ENCODE data around the gene OLIG1.

OLIG1 gene

DNA sequence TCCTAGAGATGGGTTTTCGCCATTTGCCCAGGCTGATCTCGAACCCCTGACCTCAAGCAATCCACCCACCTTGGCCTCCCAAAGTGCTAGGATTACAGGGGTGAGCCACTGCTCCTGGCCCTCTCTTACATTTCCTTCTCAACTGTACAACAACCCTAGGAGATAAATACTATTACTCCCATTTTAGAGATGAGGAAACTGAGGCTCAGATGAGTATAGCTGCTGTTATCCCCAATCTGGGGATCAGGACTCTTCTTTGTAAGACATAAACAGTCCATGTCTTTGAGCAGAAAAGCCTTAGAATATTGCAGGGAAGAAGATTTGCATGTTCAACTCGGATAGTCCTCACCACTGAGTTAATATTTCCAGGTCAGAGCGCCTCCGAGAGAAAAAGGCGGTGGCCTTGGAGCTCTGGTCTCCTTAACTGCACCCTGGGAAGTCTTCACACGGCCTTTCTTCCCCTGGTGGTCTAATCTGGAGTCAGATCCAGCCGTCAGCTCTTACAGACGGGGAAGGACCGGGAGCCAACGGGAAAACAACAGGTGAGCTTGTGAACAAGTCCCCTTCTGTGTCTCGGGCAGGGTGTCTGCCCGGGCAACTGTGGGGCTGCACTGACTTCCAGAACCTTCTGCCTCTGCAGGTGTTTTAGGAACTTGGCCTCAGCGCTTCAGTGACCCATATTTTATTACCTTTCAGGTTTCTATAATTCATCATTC is 5.9 kb upstream of the OLIG1 start:
- FAIRE-seq: no peak

DNA sequence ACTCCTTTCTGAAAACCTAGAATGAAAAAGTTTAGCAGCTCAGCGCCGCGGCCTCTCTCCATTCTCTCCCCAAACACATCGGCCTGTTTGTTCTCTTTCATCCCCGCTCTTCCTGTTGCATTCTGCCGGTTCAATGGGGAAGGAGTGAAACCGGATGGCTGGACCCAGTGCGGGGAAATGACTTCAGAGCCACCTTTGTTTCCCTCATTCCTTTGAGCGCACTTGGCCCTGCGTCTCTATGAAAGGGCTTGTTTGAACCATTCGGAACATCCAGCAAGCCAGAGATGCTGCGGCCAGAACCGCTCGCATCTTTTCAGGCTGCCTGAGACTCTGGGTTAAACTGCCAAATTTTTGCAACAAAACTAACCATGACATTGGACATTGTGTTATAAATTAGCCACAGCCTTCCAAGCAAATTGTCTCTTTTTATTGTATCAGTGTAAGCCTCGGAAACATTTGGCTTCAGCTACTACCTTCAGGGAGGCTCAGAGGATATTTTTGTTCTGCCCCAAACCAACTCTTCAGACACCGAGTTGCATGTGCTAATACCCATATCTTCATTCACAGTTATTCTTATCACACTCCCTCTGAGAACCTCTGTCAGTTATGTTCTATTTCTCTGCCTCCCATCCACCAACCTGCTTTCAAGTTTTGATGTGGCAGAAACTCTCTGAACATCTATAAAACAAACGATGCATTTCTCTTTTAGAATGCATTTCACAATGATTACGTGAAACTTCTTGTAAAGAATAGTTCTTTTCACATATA is 5.1 kb upstream of the OLIG1 start:
- FAIRE-seq: no peak

DNA sequence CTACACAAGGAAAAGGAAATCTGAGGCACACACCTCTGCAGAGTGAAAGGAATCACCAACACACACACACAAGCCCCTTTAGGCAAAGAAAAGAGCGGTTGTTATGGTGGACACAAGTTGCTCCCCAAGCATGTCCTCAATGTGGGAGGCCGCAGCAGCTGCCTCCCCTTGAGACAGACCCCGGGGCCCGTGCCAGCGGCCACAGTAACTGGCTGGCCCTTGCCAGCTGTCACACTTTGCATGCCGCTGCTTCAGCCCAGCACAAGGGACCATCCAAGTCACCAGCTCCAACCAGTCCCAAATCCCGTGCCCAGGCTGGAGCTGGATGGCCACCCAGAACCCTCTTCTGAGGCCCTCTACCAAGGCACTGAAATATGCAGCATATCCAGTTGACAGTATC is 2.9 kb upstream of the OLIG1 start:
- no peak for FAIRE-seq

DNA sequence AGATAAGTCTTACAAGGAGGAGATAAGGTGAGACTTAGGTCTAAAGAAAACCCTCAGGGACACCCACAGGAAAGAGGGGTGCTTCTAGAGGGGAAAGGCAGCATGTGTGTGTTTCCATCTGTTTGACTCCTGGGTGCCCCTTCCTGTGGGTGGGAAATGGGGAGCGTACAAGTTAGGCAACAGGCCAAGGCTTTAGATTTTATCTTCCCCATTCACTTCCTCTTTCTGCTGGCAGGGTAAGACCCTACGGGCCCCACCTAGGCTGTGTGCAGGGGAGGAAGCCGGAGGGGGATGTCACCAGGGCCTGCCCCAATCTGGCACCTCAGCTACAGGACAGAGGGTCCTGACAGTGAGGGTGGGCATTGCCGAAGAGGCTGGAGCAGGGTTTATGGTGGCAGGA is 2.5 kb upstream of the OLIG1 start:
- no peak for FAIRE-seq

DNA sequence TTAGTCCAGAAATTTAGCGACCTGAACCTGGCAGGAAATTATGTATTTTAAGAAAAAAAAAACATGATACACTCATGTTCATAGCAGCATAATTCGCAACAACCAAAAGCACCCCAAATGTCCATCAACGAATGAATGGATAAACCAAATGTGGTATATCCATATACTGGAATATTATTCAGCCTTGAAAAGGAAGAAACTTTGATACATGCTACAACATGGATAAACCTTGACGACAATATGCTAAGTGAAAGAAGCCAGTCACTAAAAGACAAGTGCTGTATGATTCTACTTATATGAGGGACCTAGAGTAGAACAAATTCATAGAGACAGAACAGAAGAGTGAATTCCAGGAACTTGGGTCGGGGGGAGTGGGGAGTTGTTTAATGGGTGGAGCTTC is 698 bp upstream of the OLIG1 start:
- FAIRE-seq: no peak

DNA sequence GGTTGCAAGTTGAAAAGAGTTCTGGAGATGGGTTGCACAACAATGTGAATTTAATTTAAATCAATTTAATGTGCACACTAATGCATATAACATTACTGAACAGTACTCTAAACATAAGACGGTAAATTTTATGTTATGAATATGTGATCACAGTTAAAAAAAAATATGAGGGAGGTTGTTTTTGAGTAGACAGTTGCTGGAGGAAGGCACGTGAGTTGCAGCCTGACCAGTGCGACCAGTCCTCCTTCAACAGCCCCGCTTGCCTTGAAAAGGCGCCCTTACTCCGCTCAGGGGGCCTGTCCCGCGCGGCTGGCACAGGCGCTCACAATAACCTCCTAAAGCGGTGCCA is 322 bp upstream of the OLIG1 start:
- no peak for FAIRE-seq

DNA sequence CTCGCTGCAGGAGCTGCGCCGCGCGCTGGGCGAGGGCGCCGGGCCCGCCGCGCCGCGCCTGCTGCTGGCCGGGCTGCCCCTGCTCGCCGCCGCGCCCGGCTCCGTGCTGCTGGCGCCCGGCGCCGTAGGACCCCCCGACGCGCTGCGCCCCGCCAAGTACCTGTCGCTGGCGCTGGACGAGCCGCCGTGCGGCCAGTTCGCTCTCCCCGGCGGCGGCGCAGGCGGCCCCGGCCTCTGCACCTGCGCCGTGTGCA is 730 bp downstream of the OLIG1 start:
- FAIRE-seq: no peak

DNA sequence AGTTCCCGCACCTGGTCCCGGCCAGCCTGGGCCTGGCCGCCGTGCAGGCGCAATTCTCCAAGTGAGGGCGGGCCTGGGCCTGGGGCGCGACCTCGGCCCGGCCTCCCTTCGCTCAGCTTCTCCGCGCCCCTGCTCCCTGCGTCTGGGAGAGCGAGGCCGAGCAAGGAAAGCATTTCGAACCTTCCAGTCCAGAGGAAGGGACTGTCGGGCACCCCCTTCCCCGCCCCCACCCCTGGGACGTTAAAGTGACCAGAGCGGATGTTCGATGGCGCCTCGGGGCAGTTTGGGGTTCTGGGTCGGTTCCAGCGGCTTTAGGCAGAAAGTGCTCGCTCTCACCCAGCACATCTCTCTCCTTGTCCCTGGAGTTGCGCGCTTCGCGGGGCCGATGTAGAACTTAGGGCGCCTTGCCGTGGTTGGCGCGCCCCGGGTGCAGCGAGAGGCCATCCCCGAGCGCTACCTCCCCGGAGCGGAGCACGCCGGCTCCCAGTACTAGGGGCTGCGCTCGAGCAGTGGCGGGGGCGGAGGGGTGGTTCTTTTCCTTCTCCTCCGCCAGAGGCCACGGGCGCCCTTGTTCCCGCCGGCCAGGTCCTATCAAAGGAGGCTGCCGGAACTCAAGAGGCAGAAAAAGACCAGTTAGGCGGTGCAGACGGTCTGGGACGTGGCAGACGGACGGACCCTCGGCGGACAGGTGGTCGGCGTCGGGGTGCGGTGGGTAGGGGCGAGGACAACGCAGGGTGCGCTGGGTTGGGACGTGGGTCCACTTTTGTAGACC is 1.2 kb downstream of the OLIG1 start:
- FAIRE-seq: no peak

DNA sequence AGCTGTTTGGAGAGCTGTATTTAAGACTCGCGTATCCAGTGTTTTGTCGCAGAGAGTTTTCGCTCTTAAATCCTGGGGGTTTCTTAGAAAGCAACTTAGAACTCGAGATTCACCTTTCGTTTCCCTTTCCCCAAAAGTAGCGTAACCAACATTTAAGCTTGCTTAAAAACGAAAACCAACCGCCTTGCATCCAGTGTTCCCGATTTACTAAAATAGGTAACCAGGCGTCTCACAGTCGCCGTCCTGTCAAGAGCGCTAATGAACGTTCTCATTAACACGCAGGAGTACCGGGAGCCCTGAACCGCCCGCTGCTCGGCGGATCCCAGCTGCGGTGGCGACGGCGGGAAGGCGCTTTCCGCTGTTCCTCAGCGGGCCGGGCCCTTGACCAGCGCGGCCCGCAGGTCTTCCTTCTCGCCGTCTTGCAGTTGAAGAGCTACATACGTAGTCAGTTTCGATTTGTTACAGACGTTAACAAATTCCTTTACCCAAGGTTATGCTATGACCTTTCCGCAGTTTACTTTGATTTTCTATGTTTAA is 1.9 kb downstream of the OLIG1 start:
- no peak for FAIRE-seq

DNA sequence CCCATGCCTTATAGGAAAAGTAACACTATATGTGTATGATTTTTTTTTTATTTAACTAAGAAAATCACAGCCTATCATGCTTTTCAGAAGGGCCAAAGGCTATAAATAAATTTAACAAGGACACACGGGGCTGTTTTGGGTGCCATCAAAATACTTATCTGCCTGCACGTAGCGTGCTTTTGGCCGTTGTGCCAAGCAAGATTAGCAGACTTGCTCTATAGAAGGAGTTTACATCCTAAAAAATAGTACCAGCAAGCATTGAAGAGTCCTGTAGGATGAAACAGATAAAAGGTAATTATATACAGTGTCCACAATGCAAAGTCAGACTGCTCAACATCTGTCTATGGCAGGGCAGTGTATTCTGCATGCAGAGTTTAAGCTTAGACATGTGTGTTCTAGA is 3.7 kb downstream of the OLIG1 start:
- FAIRE-seq: no peak

DNA sequence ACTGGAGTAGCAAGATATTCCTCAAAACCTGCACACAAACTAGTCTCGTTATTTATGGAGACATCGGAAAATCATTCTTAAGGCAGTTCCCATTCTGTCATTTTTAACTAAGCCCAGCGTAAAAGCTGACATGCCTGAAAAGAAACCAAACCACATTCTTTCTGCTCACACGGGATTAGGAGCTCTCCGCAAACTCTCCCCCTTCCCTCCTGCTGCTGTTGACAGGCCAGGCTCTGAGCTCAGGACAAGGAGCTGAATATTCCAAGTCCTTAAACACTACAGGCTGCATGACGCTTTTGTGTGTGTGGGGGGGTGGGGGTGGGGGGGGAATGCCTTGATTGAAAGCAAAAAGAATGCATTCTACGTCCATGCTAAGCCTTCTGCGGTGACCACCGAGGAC is 5.2 kb downstream of the OLIG1 start:
- FAIRE-seq: no peak

DNA sequence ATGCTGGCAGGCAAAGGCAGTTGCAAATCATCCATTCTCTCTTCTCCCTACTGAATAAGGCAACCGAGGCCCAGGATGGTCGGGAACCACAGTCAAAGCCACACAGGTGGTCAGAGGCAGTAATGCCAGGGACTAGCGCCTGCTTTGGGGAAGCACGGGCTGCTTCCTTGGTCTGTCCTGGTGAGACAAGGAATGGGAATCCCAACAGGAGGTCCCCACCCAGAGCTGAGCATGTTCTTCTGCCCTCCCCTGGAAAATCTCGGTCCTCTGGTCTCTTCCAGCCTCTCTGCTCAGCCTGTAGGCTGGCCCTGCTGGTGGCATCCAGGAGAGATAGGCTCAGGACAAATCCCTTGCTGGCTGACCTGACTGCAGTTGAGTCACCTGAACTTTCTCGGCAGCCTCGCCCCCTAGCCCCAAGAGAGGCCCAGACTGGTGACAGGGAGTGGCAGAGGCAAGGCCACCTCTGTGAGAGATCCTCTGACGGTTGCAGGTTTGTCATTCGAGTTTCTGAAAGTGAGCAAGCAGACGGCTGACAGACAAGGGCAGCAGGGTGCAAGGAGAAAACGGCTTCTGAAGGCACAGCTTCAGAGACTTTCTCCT is 5.8 kb downstream of the OLIG1 start:
- no peak for FAIRE-seq

DNA sequence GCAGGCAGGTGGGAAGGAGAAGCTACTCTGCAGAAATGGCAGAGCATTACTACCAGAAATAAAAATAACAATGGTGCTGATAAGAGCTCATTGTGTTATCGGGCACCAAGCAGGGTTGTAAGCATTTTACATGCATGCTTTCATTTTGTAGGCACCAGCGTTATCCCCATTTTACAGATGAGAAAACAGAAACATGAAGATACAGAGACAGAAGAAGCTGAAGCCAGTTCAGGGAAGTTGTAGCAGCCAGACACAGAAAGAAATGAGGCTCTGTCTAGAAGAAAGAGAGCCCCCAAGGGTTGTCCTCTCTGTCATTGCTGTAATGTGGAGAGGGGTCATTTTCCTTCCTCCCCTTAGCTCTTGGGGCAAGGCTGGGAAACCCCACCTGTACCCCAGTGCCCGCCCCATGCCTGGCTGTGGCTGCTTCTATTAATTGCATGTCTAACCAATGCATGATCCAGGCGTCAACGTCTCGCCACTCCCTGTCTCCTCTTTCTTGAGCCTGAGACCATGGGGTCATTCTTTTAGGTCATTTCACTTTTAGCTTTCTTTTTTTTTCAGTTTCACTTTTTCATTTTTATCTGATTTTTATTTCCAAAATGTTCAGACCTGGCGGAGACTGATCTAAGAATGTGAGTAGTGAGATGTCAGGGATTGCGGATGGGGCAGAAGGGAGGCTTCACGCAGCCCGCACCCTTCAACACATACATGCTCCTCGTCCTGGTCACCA is 6.8 kb downstream of the OLIG1 start:
- no peak for FAIRE-seq

DNA sequence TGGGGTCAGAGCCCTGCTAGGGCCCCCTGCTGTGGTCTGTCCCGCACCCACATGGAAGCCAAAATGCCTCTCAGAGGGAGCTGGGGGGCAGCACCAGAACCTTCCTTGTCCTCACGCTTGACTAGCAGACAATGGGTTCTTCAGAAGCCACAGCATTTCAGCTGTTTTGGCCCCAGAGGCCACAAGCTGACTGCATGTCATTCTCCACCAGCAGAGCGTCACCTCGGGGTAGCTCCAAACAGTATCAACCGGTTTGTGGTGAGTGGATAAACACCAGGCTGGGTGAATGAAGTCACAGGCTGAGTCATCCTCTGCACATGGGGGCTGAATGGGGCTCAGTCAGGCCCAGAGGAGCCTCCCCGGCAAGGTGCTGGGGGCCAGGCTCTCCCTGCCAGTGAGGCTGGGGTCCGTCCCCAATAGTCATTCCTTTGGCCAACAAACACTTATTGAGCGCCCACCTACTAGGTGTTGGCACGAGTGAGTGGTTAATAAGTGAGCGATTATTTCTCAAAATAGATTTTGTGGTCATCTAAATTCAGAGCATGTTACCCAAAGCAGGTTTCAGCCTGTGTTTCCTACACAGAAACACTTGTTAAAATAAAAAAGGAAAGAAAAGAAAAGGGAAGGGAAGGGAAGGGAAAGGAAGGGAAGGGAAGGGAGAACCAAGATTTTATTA is 9.1 kb downstream of the OLIG1 start:
- FAIRE-seq: no peak

DNA sequence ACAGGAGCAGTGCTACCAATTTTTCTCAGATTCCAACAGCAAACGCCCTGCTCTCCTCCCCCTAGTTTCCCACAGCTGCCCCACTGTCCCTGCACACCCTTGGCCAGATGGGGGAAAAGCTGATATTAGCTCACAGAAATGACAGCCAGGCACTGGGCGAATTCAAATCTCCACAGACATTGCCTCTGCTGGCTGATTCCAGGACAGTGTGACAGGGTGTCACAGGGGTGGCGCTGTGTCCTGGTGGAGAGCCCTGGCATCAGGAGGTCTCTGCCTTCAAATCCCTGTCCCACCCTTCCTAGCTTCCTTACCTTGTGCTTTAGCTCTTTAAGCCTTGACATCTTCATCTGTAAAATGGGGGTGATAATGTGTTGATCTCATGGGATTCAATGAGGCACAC is 10.4 kb downstream of the OLIG1 start:
- FAIRE-seq: no peak

DNA sequence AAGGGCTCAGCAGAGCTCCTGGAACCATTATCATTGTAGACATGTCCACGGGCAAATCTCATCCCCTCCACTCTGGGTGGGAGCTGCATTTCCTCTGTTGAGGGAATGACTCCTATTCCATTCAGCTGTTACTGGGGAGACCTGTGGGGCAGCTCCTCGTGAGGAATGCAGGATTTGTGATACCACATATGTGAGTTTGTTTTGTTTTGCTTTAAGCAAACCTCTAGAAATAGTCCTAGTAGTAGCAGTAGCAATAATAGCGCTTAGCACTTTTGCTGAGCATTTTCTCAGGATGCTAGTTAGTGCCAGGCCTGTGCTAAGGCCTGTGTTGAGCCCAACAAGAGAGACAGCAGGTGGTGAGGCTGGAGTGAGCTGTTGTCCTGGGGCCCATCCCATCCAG is 10.8 kb downstream of the OLIG1 start:
- no peak for FAIRE-seq

DNA sequence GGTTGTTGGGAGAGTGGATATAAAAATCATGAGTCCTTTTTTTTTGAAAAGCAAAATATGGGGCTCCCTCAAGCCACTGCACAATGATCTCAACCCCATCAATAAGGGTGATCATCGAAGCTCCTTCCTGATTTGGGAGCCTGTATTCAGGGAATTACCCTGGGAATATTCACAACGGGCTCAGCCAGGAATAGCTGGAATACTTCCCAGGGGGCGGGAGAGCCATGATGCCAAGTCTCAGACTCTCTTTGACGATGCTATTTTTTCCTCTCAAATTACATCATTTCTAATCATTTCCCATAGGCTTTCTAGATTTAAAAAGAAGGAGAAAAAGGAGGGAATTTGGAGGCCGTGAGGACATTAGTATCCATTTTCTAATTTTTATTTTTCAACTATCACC is 18.4 kb downstream of the OLIG1 start:
- no peak for FAIRE-seq

DNA sequence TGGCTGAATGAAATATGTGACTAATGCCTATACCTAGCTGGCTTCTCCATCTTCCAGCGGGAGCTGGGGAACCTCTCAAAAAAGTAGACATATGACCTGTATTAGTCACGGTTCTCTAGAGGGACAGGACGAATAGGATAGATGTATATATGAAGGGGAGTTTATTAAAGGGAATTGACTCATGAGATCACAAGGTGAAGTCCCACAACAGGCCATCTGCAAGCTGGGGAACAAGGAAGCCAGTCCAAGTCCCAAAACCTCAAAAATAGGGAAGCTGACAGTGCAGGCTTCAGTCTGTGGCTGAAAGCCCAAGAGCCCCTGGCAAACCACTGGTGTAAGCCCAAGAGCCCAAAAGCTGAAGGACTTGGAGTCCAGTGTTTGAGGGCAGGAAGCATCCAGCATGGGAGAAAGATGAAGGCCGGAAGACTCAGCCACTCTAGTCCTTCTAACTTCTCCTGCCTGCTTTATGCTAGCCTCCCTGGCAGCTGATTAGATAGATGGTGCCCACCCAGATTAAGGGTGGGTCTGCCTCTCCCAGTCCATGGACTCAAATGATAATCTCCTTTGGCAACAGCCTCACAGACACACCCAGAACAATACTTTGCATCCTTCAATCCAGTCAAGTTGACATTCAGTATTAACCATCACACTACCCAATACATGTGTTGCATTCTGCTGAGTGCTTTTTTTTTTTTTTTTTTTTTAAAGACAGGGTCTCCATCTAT is 19.6 kb downstream of the OLIG1 start:
- no peak for FAIRE-seq

DNA sequence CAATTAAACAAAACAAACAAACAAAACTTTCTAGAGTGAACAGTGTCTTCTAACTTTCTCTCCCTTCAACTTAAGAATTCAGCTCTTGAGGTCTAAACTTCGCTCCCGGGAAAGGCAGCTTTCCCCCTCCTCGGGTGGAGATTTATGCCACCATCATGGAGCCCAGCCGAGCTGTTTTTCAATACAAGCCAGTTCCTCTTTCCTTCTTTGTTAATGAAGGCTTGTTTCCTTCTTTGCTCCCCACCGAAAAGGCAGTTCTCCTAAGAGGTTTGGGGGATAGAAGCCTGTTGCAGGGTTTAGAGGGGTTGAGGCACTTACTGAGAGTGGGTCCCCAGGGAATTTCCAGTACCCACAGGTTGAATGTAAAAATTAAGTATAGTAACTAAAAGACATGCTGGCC is 26.5 kb downstream of the OLIG1 start:
- no peak for FAIRE-seq

DNA sequence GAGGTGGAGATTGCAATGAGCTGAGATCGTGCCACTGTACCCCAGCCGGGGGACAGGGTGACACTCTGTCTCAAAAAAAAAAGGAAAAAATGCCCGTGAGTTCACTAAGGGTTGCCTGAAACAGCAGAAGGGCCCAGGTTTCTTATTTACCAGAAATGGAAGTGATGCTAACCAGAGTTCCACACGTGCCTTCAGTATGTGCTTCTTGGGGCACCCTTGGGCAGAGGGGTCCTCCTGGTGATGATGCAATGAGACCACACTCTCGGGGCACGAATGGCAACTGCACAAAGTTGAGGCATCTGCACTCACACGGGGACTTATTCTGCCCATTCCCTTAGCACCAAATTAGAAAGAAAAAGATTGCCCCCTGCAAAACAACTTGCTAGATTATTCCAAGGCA is 29.2 kb downstream of the OLIG1 start:
- no peak for FAIRE-seq

DNA sequence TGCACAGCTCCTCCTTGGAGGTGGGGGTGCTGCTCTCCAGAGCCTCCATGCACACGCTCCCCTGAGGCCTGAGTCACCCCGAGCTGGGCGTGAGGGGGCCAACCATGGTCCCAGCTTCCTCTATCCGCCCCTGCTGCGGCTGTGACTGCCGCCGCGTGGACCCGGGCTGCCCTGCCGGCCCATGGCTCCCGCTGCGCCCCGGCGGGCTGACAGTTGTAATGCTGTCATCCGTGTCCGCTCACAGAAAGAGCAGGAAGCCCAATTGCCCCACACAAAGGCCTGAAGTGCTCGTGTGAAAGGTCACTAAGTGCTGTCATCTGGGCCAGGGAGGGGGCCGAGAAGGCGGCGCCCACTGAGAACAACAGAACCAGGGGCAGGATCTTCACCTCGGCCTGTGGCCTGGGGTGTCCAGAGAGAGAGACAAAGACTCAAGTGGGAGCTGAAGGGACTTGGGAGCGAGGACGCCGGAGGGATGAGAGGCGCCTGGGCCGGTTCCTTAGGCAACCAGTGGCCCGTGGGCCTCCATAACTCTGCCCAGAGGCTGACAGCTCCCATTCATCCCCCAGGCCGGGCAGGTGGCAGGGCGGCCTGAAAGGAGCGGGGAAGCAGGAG is 31.5 kb downstream of the OLIG1 start:
- FAIRE-seq: no peak
